Measurements from ENCODE around the gene SHE.

DNA sequence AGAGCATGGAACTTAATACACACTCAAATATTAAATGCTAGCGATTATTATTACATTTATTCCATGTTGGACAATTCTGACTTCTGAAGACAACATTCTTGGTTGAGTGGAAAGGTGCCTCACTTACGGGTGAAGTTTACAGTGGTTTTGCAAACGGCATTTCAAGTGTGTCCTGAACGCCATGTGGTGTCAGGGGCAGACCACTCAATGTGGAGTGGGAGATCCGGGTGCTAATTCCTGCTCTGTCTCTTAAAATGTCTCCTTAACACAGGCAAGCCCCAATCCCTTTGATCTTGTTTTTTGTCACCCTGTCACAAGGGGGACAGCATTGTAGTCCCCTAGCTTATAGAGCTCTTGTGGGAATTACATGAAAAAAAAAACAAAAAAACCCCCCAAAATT, 5.8 kb downstream of the SHE start:
- TF ChIP-seq, protein P1, sequence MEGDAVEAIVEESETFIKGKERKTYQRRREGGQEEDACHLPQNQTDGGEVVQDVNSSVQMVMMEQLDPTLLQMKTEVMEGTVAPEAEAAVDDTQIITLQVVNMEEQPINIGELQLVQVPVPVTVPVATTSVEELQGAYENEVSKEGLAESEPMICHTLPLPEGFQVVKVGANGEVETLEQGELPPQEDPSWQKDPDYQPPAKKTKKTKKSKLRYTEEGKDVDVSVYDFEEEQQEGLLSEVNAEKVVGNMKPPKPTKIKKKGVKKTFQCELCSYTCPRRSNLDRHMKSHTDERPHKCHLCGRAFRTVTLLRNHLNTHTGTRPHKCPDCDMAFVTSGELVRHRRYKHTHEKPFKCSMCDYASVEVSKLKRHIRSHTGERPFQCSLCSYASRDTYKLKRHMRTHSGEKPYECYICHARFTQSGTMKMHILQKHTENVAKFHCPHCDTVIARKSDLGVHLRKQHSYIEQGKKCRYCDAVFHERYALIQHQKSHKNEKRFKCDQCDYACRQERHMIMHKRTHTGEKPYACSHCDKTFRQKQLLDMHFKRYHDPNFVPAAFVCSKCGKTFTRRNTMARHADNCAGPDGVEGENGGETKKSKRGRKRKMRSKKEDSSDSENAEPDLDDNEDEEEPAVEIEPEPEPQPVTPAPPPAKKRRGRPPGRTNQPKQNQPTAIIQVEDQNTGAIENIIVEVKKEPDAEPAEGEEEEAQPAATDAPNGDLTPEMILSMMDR (conservative IDR thresholded peaks at IDR 0.05; ENCODE audit: low read length), result no peak
- no peak for TF ChIP-seq EZH2phosphoT487 (IDR thresholded peaks at IDR 0.05; ENCODE audit: borderline replicate concordance, low read depth, low read length)

Data from OCI-LY7 (cell line).